ENCODE measurements around the gene INPP4A. TPM values are rescaled to one million over a fixed set of nuclear protein-coding genes. Genes with fewer than 3 reads are reported as not detected.

INPP4A gene
- total and polyA plus RNA-seq, 9 of the 15 experiments (the other 6 are each of a cell fraction or from before 2014, with no cell fraction given) = 1.8 to 15.7 (median 8.3) TPM

- Histone ChIP-seq H3K36me3 (ENCODE audit: control insufficient read depth, insufficient read depth, low read length) (no peaks in the 10 kb centered on the region), H4K20me1 (replicated peaks; ENCODE audit: control insufficient read depth, insufficient read depth, low read length) (peaks cover 26% of the 10 kb centered on the region), H3K9ac (ENCODE audit: insufficient read depth in 1 of 2, low read depth in 2 of 2, low read length in 2 of 2) (no peak overlapping the region), H3K79me2 (ENCODE audit: control insufficient read depth, insufficient read depth, low read length) (peaks cover 58% of the 10 kb centered on the region), H3K27me3 (ENCODE audit: control insufficient read depth in 2 of 2, insufficient read depth in 2 of 2, low read length in 2 of 2) (no peaks in the 10 kb centered on the region), H3K27ac (ENCODE audit: extremely low read depth, low read depth, low read length) (no peak overlapping the region), H3K9me3 (replicated peaks; ENCODE audit: control insufficient read depth, insufficient read depth, low read depth, low read length) (no peaks in the 10 kb centered on the region), H3K4me2 (ENCODE audit: insufficient read depth, low read length) (no peak overlapping the region), H3K4me1 (replicated peaks in 1 of 2; ENCODE audit: control insufficient read depth in 2 of 2, insufficient read depth in 2 of 2, low read length in 2 of 2) (peaks cover 16 to 18% of the 10 kb centered on the region in 2 experiments; a peak in 4 of 5 replicates), H3K9me1 (ENCODE audit: control insufficient read depth, insufficient read depth, low read length) (no peaks in the 10 kb centered on the region), H3K4me3 (no peak overlapping the region), H2AFZ (ENCODE audit: low read depth, low read length) (no peak overlapping the region)
- ATAC-seq = no peak
- 47% methylated on average over 9 of the region's 10 CpGs for whole genome bisulfite sequencing (ENCODE audit: insufficient coverage, low coverage, missing lambda C conversion rate)
- in situ Hi-C loops (cut with MboI) (no loop called here), intact Hi-C loops (cut with micrococcal nuclease) (loop anchor here (5.0 kb wide), 1 partner anchor 59 kb away; no protein-coding TSS in a partner anchor)
- ChIA-PET CTCF (ENCODE audit: low intra/inter-chr PET ratio) (no interaction called here), POLR2A (interaction anchor here (2.1 kb wide), 1 partner anchor 15 kb away, joined by 9 read pairs; no protein-coding TSS in a partner anchor)
- FAIRE-seq = peak; percentile 40
- DNase-seq (ENCODE audit: extremely low read depth in 1 of 4, low spot score in 3 of 4) = no peak
- no TSS peak for BruUV-seq (replicated peaks)
- TF ChIP-seq MGA (IDR thresholded peaks at IDR 0.05) = peak; percentile 15; the same call in 1 of the 2 replicates
- no peak for TF ChIP-seq CC2D1A (IDR thresholded peaks at IDR 0.05)
- peak; percentile 34 for TF ChIP-seq CBFA2T3 (IDR thresholded peaks at IDR 0.05)
- 0 out of 2 replicates have a peak, but pooled peaks have one; percentile 8 for TF ChIP-seq C11orf30 (IDR thresholded peaks at IDR 0.05; ENCODE audit: low read depth)
- no peak for TF ChIP-seq FOS (IDR thresholded peaks at IDR 0.05; ENCODE audit: extremely low read depth, insufficient read length)
- peak; percentile 86 for TF ChIP-seq ZNF384 (IDR thresholded peaks at IDR 0.05; ENCODE audit: low read depth, low read length)
- TF ChIP-seq ARID2 (IDR thresholded peaks at IDR 0.05) = no peak
These were observed 3.9 kb downstream of the INPP4A start for GRCh38 chr2:98448441-98449145.
